ENCODE measurements around the gene SLC4A7. TPM values are rescaled to one million over a fixed set of nuclear protein-coding genes. Genes with fewer than 3 reads are reported as not detected.

SLC4A7 gene
- total and polyA plus RNA-seq, 2 donors (not counting 1 experiment from before 2014, with no cell fraction given): 23.8 to 214 TPM

DNA sequence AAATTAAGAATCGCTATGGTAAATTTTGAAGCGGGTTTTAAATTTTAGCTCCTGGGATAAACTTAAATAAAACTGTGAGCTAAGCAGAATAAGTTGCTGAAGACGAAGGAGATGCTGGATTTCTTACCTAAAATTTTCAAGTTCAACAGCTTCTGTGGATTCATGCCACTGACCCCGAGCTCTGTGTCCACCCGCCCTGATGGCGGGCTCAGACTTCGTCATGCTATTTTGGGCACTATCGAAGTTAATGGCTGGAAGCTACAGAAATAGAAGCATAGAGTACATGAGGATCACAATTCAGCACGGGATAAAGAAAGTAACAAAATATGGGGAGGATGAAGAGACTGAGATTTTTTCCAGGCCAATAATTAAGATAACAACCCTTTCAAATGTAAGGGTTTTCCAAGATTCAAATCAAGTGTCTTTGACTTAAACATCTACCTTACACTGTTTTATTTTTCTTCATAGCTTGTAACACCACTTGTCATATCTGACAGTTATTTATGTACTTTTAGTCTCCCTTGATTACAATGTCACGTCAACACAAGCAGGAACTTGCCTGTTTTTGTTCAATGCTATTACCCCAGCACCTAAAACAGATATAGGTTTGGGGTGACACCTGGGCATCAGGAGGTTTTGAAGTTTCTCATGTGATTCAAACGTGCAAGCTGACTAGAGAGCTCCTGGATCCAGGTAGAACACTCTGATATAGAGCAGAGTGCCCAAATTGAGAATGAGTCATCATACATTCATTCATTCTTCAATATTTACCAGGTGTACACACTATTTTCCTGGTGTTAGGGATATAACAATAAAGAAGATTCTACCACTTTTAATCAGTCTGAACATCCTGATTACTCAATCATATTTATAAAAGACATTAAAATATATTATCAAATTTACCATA lies 138.0 kb downstream of the SLC4A7 start:
- Histone ChIP-seq H3K9ac (ENCODE audit: insufficient read depth, low read length) (no peak overlapping the region), H3K9me3 (ENCODE audit: control insufficient read depth, insufficient read depth, low read depth, low read length) (no peaks in the 10 kb centered on the region), H3K27me3 (ENCODE audit: control insufficient read depth, insufficient read depth, low read length) (no peaks in the 10 kb centered on the region), H2AFZ (ENCODE audit: low read length) (no peak overlapping the region), H3K4me2 (ENCODE audit: extremely low read depth, insufficient read depth, low read length) (no peak overlapping the region), H4K20me1 (ENCODE audit: control insufficient read depth, extremely low read depth, insufficient read depth, low read length) (no peaks in the 10 kb centered on the region), H3K79me2 (ENCODE audit: control insufficient read depth, insufficient read depth, low read length) (no peaks in the 10 kb centered on the region), H3K4me3 (replicated peaks in 1 of 4; ENCODE audit: control extremely low read depth in 1 of 4, insufficient read depth in 1 of 4, low read depth in 3 of 4, low read length in 4 of 4) (no peak overlapping the region), H3K4me1 (ENCODE audit: control insufficient read depth, extremely low read depth, insufficient read depth, low read length) (no peaks in the 10 kb centered on the region), H3K36me3 (ENCODE audit: control insufficient read depth, insufficient read depth, low read length) (no peaks in the 10 kb centered on the region), H3K27ac (ENCODE audit: insufficient read depth, low read length) (no peak overlapping the region)
- DNase-seq (ENCODE audit: low read depth in 2 of 2): no peak
- TF ChIP-seq, protein P1, sequence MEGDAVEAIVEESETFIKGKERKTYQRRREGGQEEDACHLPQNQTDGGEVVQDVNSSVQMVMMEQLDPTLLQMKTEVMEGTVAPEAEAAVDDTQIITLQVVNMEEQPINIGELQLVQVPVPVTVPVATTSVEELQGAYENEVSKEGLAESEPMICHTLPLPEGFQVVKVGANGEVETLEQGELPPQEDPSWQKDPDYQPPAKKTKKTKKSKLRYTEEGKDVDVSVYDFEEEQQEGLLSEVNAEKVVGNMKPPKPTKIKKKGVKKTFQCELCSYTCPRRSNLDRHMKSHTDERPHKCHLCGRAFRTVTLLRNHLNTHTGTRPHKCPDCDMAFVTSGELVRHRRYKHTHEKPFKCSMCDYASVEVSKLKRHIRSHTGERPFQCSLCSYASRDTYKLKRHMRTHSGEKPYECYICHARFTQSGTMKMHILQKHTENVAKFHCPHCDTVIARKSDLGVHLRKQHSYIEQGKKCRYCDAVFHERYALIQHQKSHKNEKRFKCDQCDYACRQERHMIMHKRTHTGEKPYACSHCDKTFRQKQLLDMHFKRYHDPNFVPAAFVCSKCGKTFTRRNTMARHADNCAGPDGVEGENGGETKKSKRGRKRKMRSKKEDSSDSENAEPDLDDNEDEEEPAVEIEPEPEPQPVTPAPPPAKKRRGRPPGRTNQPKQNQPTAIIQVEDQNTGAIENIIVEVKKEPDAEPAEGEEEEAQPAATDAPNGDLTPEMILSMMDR (conservative IDR thresholded peaks at IDR 0.05 in 1 of 2, IDR thresholded peaks at IDR 0.05 in 1 of 2; ENCODE audit: low read depth in 1 of 2, low read length in 2 of 2): no peak
- no peak for TF ChIP-seq EZH2 (IDR thresholded peaks at IDR 0.05; ENCODE audit: low read length, missing control alignments)

DNA sequence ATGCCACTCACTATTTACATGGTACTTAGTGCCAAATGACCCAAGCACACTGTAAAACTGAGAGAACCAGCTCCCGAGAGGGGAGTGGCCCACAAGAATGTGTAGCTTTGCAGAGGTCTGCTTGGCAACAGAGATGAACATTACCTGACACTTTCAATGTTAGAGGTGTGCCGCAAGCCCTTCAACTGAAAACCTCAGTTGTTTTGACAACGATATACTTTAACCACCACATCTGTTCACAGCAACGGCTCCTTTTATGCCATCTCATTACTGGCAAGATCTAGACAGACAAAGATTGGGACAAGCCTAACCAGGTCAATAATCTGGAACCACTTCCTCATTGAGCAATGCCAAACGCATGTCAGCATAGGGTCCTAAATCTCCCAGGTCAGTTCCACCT lies 138.7 kb downstream of the SLC4A7 start:
- Histone ChIP-seq H3K4me2 (ENCODE audit: extremely low read depth, insufficient read depth, low read length) (no peak overlapping the region), H3K27ac (ENCODE audit: insufficient read depth, low read length) (no peak overlapping the region), H3K79me2 (ENCODE audit: control insufficient read depth, insufficient read depth, low read length) (no peaks in the 10 kb centered on the region), H3K9me3 (ENCODE audit: control insufficient read depth, insufficient read depth, low read depth, low read length) (no peaks in the 10 kb centered on the region), H3K4me1 (ENCODE audit: control insufficient read depth, extremely low read depth, insufficient read depth, low read length) (no peaks in the 10 kb centered on the region), H3K27me3 (ENCODE audit: control insufficient read depth, insufficient read depth, low read length) (no peaks in the 10 kb centered on the region), H3K4me3 (replicated peaks in 1 of 4; ENCODE audit: control extremely low read depth in 1 of 4, insufficient read depth in 1 of 4, low read depth in 3 of 4, low read length in 4 of 4) (no peak overlapping the region), H3K9ac (ENCODE audit: insufficient read depth, low read length) (no peak overlapping the region), H2AFZ (ENCODE audit: low read length) (no peak overlapping the region), H3K36me3 (ENCODE audit: control insufficient read depth, insufficient read depth, low read length) (no peaks in the 10 kb centered on the region), H4K20me1 (ENCODE audit: control insufficient read depth, extremely low read depth, insufficient read depth, low read length) (no peaks in the 10 kb centered on the region)
- TF ChIP-seq, protein P1 (conservative IDR thresholded peaks at IDR 0.05 in 1 of 2, IDR thresholded peaks at IDR 0.05 in 1 of 2; ENCODE audit: low read depth in 1 of 2, low read length in 2 of 2): no peak
- no peak for TF ChIP-seq EZH2 (IDR thresholded peaks at IDR 0.05; ENCODE audit: low read length, missing control alignments)
- DNase-seq (ENCODE audit: low read depth in 2 of 2): no peak

DNA sequence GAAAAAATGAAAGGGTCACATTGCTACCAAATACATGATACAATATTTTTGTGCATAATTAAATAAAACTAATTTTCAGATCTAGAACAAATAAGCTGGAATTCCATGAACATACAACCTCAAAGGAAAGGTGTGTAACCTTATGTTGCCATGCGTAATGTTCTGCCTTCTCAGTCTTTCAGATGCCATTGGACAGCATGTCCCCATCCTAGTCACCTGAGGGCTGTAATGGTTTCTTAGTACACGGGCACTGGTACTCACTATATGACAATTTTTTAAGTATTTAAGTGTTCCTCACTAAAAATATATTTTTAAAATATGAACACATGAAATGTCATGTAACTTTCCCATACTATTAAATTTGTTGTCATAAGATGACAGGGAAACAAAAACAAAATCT lies 139.1 kb downstream of the SLC4A7 start:
- TF ChIP-seq EZH2 (IDR thresholded peaks at IDR 0.05; ENCODE audit: low read length, missing control alignments): no peak
- TF ChIP-seq, protein P1 (conservative IDR thresholded peaks at IDR 0.05 in 1 of 2, IDR thresholded peaks at IDR 0.05 in 1 of 2; ENCODE audit: low read depth in 1 of 2, low read length in 2 of 2): no peak
- H3K4me3 ChIP-seq (replicated peaks in 1 of 4; ENCODE audit: control extremely low read depth in 1 of 4, insufficient read depth in 1 of 4, low read depth in 3 of 4, low read length in 4 of 4): no peak overlapping the region

More for the DNA sequence above, 139.1 kb downstream of the SLC4A7 start:
- Histone ChIP-seq H3K4me2 (ENCODE audit: extremely low read depth, insufficient read depth, low read length) (no peak overlapping the region), H2AFZ (ENCODE audit: low read length) (no peak overlapping the region), H3K9ac (ENCODE audit: insufficient read depth, low read length) (no peak overlapping the region), H3K9me3 (ENCODE audit: control insufficient read depth, insufficient read depth, low read depth, low read length) (no peaks in the 10 kb centered on the region), H3K4me1 (ENCODE audit: control insufficient read depth, extremely low read depth, insufficient read depth, low read length) (no peaks in the 10 kb centered on the region), H3K79me2 (ENCODE audit: control insufficient read depth, insufficient read depth, low read length) (no peaks in the 10 kb centered on the region), H3K27me3 (ENCODE audit: control insufficient read depth, insufficient read depth, low read length) (no peaks in the 10 kb centered on the region), H3K27ac (ENCODE audit: insufficient read depth, low read length) (no peak overlapping the region), H3K36me3 (ENCODE audit: control insufficient read depth, insufficient read depth, low read length) (no peaks in the 10 kb centered on the region), H4K20me1 (ENCODE audit: control insufficient read depth, extremely low read depth, insufficient read depth, low read length) (no peaks in the 10 kb centered on the region)
- DNase-seq (ENCODE audit: low read depth in 2 of 2): no peak
